Measurements from ENCODE around the gene EMC1. TPM values are rescaled to one million over a fixed set of nuclear protein-coding genes. Genes with fewer than 3 reads are reported as not detected.

The EMC1 gene
- polyA plus RNA-seq, 1 donor (not counting 4 experiments of a cell fraction or from before 2014, with no cell fraction given) = 28.6 TPM

DNA sequence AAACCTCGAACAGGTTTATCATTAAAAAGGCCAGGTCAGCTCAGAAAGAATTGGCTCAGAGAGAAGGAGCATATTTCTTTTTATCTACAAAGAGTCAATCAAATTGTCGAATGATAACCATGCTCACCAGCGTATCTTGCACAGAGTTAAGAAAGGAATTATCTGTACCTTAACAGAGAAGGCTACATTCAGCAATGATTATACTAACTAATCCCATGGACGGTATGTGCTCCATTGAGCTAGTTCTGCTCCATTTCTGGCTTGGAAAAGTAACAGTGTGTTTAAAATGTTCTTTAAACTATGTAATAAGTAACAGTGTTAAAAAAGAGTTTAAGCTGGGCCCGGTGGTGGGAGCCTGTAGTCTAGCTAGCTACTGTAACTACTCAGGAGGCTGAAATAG lies 45.5 kb downstream of the EMC1 start:
- TF ChIP-seq, protein P1, sequence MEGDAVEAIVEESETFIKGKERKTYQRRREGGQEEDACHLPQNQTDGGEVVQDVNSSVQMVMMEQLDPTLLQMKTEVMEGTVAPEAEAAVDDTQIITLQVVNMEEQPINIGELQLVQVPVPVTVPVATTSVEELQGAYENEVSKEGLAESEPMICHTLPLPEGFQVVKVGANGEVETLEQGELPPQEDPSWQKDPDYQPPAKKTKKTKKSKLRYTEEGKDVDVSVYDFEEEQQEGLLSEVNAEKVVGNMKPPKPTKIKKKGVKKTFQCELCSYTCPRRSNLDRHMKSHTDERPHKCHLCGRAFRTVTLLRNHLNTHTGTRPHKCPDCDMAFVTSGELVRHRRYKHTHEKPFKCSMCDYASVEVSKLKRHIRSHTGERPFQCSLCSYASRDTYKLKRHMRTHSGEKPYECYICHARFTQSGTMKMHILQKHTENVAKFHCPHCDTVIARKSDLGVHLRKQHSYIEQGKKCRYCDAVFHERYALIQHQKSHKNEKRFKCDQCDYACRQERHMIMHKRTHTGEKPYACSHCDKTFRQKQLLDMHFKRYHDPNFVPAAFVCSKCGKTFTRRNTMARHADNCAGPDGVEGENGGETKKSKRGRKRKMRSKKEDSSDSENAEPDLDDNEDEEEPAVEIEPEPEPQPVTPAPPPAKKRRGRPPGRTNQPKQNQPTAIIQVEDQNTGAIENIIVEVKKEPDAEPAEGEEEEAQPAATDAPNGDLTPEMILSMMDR (optimal IDR thresholded peaks at IDR 0.05 in 1 of 3, IDR thresholded peaks at IDR 0.05 in 1 of 3, conservative IDR thresholded peaks at IDR 0.05 in 1 of 3; ENCODE audit: extremely low read depth in 1 of 3, insufficient read depth in 2 of 3, low read length in 3 of 3) = no peak
- no peak for TF ChIP-seq EZH2 (IDR thresholded peaks at IDR 0.05; ENCODE audit: low read length)
- Histone ChIP-seq H3K9ac (ENCODE audit: control insufficient read depth, extremely low read depth, insufficient read depth, low read length) (no peak overlapping the region), H3K9me3 (ENCODE audit: control insufficient read depth, low read depth, low read length) (no peaks in the 10 kb centered on the region), H3K79me2 (ENCODE audit: control insufficient read depth, insufficient read depth, low read length) (peaks cover 94% of the 10 kb centered on the region), H2AFZ (ENCODE audit: control insufficient read depth, low read length) (no peak overlapping the region), H3K27ac (ENCODE audit: control insufficient read depth, insufficient read depth, low read length) (no peak overlapping the region), H3K4me1 (ENCODE audit: control insufficient read depth, extremely low read depth, insufficient read depth, low read length) (peaks cover 26% of the 10 kb centered on the region), H3K4me3 (ENCODE audit: control insufficient read depth in 2 of 3, extremely low read depth in 1 of 3, insufficient read depth in 2 of 3, low read depth in 1 of 3, low read length in 3 of 3) (no peak overlapping the region), H3K27me3 (ENCODE audit: control insufficient read depth, extremely low read depth, insufficient read depth, low read length) (no peaks in the 10 kb centered on the region), H3K9me1 (ENCODE audit: control insufficient read depth, extremely low read depth, insufficient read depth, low read length) (no peaks in the 10 kb centered on the region), H4K20me1 (ENCODE audit: control insufficient read depth, extremely low read depth, insufficient read depth, low read length) (peaks cover 11% of the 10 kb centered on the region), H3K4me2 (ENCODE audit: control insufficient read depth, extremely low read depth, insufficient read depth, low read depth, low read length) (no peak overlapping the region), H3K36me3 (ENCODE audit: control insufficient read depth in 2 of 2, extremely low read depth in 1 of 2, insufficient read depth in 2 of 2, low read length in 2 of 2) (peaks cover 4 to 5% of the 10 kb centered on the region in 2 experiments)
- FAIRE-seq = no peak
- no peak for DNase-seq (ENCODE audit: low read depth, low spot score)
- dilution Hi-C loops (cut with MboI; ENCODE audit: extremely low pct_ligation_motif_present, low sequenced_read_pairs) = no loop called here

DNA sequence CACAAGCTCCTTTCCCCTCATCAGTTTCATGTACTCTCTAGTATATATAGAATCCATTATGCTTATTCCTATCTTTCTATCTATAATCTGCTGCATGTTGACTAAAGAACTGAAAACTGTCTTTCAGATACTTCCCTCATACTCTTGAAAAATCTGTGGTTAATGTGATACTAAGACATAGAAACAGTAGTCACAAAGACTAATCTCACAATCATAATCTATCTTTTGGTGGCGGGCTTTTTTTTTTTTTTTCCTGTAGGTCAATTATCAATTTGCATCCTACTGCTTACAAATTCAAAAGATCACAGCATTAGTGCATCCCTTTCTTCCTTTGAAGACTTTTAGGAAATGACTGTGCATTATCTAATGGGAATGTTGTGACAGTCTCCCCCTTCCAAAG lies 45.9 kb downstream of the EMC1 start:
- peaks cover 23% of the 10 kb centered on the region for H3K4me1 ChIP-seq (ENCODE audit: control insufficient read depth, extremely low read depth, insufficient read depth, low read length)

More for the DNA sequence above, 45.9 kb downstream of the EMC1 start:
- H3K79me2 ChIP-seq (ENCODE audit: control insufficient read depth, insufficient read depth, low read length) = peaks cover 93% of the 10 kb centered on the region
- H3K9me1 ChIP-seq (ENCODE audit: control insufficient read depth, extremely low read depth, insufficient read depth, low read length) = no peaks in the 10 kb centered on the region
- no peak for DNase-seq (ENCODE audit: low read depth, low spot score)
- no peaks in the 10 kb centered on the region for H3K9me3 ChIP-seq (ENCODE audit: control insufficient read depth, low read depth, low read length)
- dilution Hi-C loops (cut with MboI; ENCODE audit: extremely low pct_ligation_motif_present, low sequenced_read_pairs) = no loop called here
- H3K9ac ChIP-seq (ENCODE audit: control insufficient read depth, extremely low read depth, insufficient read depth, low read length) = no peak overlapping the region
- H3K27me3 ChIP-seq (ENCODE audit: control insufficient read depth, extremely low read depth, insufficient read depth, low read length) = no peaks in the 10 kb centered on the region
- TF ChIP-seq, protein P1 (optimal IDR thresholded peaks at IDR 0.05 in 1 of 3, IDR thresholded peaks at IDR 0.05 in 1 of 3, conservative IDR thresholded peaks at IDR 0.05 in 1 of 3; ENCODE audit: extremely low read depth in 1 of 3, insufficient read depth in 2 of 3, low read length in 3 of 3) = no peak
- no peak for TF ChIP-seq EZH2 (IDR thresholded peaks at IDR 0.05; ENCODE audit: low read length)
- H3K27ac ChIP-seq (ENCODE audit: control insufficient read depth, insufficient read depth, low read length) = no peak overlapping the region
- FAIRE-seq = no peak
- H3K36me3 ChIP-seq (ENCODE audit: control insufficient read depth in 2 of 2, extremely low read depth in 1 of 2, insufficient read depth in 2 of 2, low read length in 2 of 2) = peaks cover 6 to 9% of the 10 kb centered on the region in 2 experiments
- H2AFZ ChIP-seq (ENCODE audit: control insufficient read depth, low read length) = no peak overlapping the region
- no peak overlapping the region for H3K4me3 ChIP-seq (ENCODE audit: control insufficient read depth in 2 of 3, extremely low read depth in 1 of 3, insufficient read depth in 2 of 3, low read depth in 1 of 3, low read length in 3 of 3)
- H4K20me1 ChIP-seq (ENCODE audit: control insufficient read depth, extremely low read depth, insufficient read depth, low read length) = peaks cover 11% of the 10 kb centered on the region
- no peak overlapping the region for H3K4me2 ChIP-seq (ENCODE audit: control insufficient read depth, extremely low read depth, insufficient read depth, low read depth, low read length)

Measured in keratinocyte (primary cell).